Measurements from ENCODE around the gene G6PC3.

DNA sequence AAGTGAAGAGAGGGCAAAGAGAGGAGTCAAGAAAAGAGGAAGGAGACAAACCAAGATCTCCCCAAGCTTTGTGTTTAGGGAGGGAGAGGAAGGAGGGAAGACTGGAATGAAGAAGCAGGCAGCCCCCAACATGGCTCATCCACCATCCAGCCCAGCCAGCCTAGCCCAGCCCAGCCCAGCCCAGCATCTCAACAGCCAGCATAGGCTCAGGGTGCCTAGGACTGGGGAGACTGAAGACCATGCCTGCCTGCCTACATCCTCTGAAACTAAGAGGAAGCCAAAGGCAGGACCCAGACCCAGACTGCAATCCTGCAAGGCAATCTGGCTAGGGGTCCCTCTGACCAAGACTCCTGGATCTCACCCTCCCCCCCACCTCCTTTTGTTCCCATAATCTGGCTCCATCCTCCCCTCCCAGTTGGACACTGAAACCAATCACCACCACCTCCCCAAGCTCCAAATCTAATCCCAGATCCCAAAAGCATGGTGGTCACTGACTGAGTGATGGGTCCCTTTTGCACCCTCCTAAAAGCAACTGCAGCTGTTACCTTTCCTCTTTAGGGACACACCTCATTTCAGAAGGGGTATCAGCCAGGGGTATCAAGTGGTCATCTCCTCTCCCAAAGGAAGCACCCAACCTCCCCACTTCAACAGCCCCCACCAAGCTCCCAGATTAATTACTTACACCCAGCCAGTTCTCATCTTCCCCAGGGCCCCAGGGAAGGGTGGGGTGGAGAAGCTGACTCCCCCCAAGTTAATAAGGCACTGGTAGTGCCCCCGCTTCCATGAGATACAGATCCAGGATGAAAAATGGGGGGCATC, 51.7 kb downstream of the G6PC3 start:
- TF ChIP-seq, protein P1, sequence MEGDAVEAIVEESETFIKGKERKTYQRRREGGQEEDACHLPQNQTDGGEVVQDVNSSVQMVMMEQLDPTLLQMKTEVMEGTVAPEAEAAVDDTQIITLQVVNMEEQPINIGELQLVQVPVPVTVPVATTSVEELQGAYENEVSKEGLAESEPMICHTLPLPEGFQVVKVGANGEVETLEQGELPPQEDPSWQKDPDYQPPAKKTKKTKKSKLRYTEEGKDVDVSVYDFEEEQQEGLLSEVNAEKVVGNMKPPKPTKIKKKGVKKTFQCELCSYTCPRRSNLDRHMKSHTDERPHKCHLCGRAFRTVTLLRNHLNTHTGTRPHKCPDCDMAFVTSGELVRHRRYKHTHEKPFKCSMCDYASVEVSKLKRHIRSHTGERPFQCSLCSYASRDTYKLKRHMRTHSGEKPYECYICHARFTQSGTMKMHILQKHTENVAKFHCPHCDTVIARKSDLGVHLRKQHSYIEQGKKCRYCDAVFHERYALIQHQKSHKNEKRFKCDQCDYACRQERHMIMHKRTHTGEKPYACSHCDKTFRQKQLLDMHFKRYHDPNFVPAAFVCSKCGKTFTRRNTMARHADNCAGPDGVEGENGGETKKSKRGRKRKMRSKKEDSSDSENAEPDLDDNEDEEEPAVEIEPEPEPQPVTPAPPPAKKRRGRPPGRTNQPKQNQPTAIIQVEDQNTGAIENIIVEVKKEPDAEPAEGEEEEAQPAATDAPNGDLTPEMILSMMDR (IDR thresholded peaks at IDR 0.05), result no peak
- TF ChIP-seq POLR2A (IDR thresholded peaks at IDR 0.05), result no peak
- TF ChIP-seq POLR2AphosphoS5 (IDR thresholded peaks at IDR 0.05), result no peak
- no peak for TF ChIP-seq EP300 (IDR thresholded peaks at IDR 0.05)

Data from sigmoid colon (tissue), 4 donors.